HepG2 (cell line): Measurements from ENCODE around the gene RPL26. TPM values are rescaled to one million over a fixed set of nuclear protein-coding genes. Genes with fewer than 3 reads are reported as not detected.

Experiments
- ARID4A ChIP-seq: sonication (generic); formaldehyde crosslinking; IDR thresholded peaks from 2 replicates; pipeline ENCODE4 v1.5.0; 2020; ENCODE audit warnings: mild to moderate bottlenecking, missing genetic modification reagents, borderline replicate concordance
- CBX1 ChIP-seq: IDR thresholded peaks from one replicate; pipeline ENCODE4 v1.6.1; 2016; ENCODE audit warnings: antibody characterized with exemption, low read depth
- DDIT3 ChIP-seq: sonication (generic); formaldehyde crosslinking; IDR thresholded peaks from 2 replicates; pipeline ENCODE4 v1.4.0; 2020; ENCODE audit warnings: mild to moderate bottlenecking, missing genetic modification reagents
- HNF4G ChIP-seq, 2 experiments: sonication (generic) in 1 of 2; formaldehyde crosslinking in 1 of 2; IDR thresholded peaks; 2 replicates each; pipeline versions ENCODE4 v1.4.0 to v1.6.1; 2011 to 2020; ENCODE audit warnings: borderline replicate concordance in 2 of 2, low read depth in 2 of 2, mild to moderate bottlenecking in 2 of 2, low read length in 1 of 2, missing genetic modification reagents in 1 of 2, moderate library complexity in 1 of 2
- KLF15 ChIP-seq: sonication (generic); formaldehyde crosslinking; IDR thresholded peaks from 2 replicates; pipeline ENCODE4 v1.8.1; 2023; ENCODE audit warnings: borderline replicate concordance, mild to moderate bottlenecking, inconsistent platforms, missing genetic modification reagents, mixed read lengths
- PRPF4 ChIP-seq: fragments of 200-400 bp; formaldehyde crosslinking; IDR thresholded peaks from 2 replicates; pipeline ENCODE4 v1.6.1; 2016; ENCODE audit warnings: low read length, low read depth; ENCODE audit not compliant: poor library complexity, severe bottlenecking
- SUZ12 ChIP-seq: fragments of 150-350 bp; IDR thresholded peaks from 2 replicates; pipeline ENCODE4 v1.6.1; 2014; ENCODE audit warnings: low read depth, low read length
- ZNF20 ChIP-seq: sonication (generic); formaldehyde crosslinking; IDR thresholded peaks from 2 replicates; pipeline ENCODE4 v1.4.0; 2020; ENCODE audit warnings: mild to moderate bottlenecking, moderate library complexity, missing genetic modification reagents
- ZNF460 ChIP-seq: sonication (generic); formaldehyde crosslinking; IDR thresholded peaks from 2 replicates; pipeline ENCODE4 v1.5.1; 2020; ENCODE audit warnings: missing genetic modification reagents, mild to moderate bottlenecking, borderline replicate concordance
- ZNF660 ChIP-seq: sonication (generic); formaldehyde crosslinking; IDR thresholded peaks from 2 replicates; pipeline ENCODE4 v1.5.1; 2020; ENCODE audit warnings: mild to moderate bottlenecking, low read depth, missing genetic modification reagents, borderline replicate concordance
- ZNF691 ChIP-seq: sonication (generic); formaldehyde crosslinking; IDR thresholded peaks from 2 replicates; pipeline ENCODE4 v1.4.0; 2020; ENCODE audit warnings: missing genetic modification reagents, low read depth, mild to moderate bottlenecking, borderline replicate concordance
- ZNF773 ChIP-seq: sonication (generic); formaldehyde crosslinking; IDR thresholded peaks from 2 replicates; pipeline ENCODE4 v1.4.0; 2020; ENCODE audit warnings: missing genetic modification reagents, borderline replicate concordance
- polyA plus RNA-seq, 8 experiments: library from polyadenylated mRNA; depleted of rRNA in 3 of 8; stranded (reverse) in 7 of 8; unstranded in 1 of 8; fragments of >200 nt; fragmentation: Illumina TruSeq in 4 of 8; extraction: Trizol in 4 of 8; gene quantifications; 2 replicates each; pipeline versions ENCODE4 v1.2.1 to v1.2.3, GENCODE V29; 2011 to 2016; ENCODE audit warnings: low read depth in 4 of 8, missing spikeins in 1 of 8, mixed read lengths in 1 of 8; ENCODE audit not compliant: insufficient read depth in 1 of 8
- total RNA-seq, 5 experiments: library from RNA; depleted of rRNA; stranded (reverse); fragments of >200 nt; fragmentation: Illumina TruSeq; extraction: Trizol; gene quantifications; 2 replicates each; pipeline ENCODE4 v1.2.3, GENCODE V29; 2016; ENCODE audit warnings: low read depth in 1 of 5
- TF ChIP-seq, protein P1 (sequence below): IDR thresholded peaks from 2 replicates; pipeline ENCODE4 v1.6.1; 2016; ENCODE audit warnings: low read depth, missing genetic modification reagents, missing compliant biosample characterization
- TF ChIP-seq, protein P2 (sequence below): sonication (generic); formaldehyde crosslinking; IDR thresholded peaks from 2 replicates; pipeline ENCODE4 v1.4.0; 2020; ENCODE audit warnings: missing genetic modification reagents

Gene RPL26
- total and polyA plus RNA-seq, 2 of the 13 experiments (the other 11 are each of a cell fraction or from before 2014, with no cell fraction given): 2,817 to 3,529 TPM

GRCh38 chr17:8383143-8383822 lies at the start of gene RPL26 (continued):
- TF ChIP-seq HNF4G (IDR thresholded peaks at IDR 0.05; ENCODE audit: borderline replicate concordance, low read depth, low read length) (no peak), HNF4G (CRISPR knock-in tag; IDR thresholded peaks at IDR 0.05; ENCODE audit: borderline replicate concordance, low read depth) (no peak), ZNF460 (no peak), DDIT3 (no peak), ARID4A (CRISPR knock-in tag) (peak; percentile 92; the same call in 1 of the 2 replicates), KLF15 (no peak), ZNF691 (CRISPR knock-in tag) (no peak; the same call in 1 of the 2 replicates), ZNF773 (no peak), PRPF4 (no peak), ZNF20 (CRISPR knock-in tag) (no peak), CBX1 (no peak), SUZ12 (no peak), ZNF660 (no peak)
- TF ChIP-seq, protein P1, sequence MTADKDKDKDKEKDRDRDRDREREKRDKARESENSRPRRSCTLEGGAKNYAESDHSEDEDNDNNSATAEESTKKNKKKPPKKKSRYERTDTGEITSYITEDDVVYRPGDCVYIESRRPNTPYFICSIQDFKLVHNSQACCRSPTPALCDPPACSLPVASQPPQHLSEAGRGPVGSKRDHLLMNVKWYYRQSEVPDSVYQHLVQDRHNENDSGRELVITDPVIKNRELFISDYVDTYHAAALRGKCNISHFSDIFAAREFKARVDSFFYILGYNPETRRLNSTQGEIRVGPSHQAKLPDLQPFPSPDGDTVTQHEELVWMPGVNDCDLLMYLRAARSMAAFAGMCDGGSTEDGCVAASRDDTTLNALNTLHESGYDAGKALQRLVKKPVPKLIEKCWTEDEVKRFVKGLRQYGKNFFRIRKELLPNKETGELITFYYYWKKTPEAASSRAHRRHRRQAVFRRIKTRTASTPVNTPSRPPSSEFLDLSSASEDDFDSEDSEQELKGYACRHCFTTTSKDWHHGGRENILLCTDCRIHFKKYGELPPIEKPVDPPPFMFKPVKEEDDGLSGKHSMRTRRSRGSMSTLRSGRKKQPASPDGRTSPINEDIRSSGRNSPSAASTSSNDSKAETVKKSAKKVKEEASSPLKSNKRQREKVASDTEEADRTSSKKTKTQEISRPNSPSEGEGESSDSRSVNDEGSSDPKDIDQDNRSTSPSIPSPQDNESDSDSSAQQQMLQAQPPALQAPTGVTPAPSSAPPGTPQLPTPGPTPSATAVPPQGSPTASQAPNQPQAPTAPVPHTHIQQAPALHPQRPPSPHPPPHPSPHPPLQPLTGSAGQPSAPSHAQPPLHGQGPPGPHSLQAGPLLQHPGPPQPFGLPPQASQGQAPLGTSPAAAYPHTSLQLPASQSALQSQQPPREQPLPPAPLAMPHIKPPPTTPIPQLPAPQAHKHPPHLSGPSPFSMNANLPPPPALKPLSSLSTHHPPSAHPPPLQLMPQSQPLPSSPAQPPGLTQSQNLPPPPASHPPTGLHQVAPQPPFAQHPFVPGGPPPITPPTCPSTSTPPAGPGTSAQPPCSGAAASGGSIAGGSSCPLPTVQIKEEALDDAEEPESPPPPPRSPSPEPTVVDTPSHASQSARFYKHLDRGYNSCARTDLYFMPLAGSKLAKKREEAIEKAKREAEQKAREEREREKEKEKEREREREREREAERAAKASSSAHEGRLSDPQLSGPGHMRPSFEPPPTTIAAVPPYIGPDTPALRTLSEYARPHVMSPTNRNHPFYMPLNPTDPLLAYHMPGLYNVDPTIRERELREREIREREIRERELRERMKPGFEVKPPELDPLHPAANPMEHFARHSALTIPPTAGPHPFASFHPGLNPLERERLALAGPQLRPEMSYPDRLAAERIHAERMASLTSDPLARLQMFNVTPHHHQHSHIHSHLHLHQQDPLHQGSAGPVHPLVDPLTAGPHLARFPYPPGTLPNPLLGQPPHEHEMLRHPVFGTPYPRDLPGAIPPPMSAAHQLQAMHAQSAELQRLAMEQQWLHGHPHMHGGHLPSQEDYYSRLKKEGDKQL (CRISPR knock-in tag): peak; percentile 36; the same call in 1 of the 2 replicates
- TF ChIP-seq, protein P2, sequence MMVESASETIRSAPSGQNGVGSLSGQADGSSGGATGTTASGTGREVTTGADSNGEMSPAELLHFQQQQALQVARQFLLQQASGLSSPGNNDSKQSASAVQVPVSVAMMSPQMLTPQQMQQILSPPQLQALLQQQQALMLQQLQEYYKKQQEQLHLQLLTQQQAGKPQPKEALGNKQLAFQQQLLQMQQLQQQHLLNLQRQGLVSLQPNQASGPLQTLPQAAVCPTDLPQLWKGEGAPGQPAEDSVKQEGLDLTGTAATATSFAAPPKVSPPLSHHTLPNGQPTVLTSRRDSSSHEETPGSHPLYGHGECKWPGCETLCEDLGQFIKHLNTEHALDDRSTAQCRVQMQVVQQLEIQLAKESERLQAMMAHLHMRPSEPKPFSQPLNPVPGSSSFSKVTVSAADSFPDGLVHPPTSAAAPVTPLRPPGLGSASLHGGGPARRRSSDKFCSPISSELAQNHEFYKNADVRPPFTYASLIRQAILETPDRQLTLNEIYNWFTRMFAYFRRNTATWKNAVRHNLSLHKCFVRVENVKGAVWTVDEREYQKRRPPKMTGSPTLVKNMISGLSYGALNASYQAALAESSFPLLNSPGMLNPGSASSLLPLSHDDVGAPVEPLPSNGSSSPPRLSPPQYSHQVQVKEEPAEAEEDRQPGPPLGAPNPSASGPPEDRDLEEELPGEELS: no peak
